Loucy (cell line): Measurements from ENCODE around the gene IGSF21.

ENCODE experiments used
- EZH2phosphoT487 ChIP-seq: fragments of 200-600 bp; IDR thresholded peaks from 2 replicates; pipeline ENCODE4 v1.6.1; 2018; ENCODE audit warnings: antibody characterized with exemption, mild to moderate bottlenecking, moderate library complexity, borderline replicate concordance
- TF ChIP-seq, protein P1 (sequence below): fragments of 200-600 bp; sonication (generic); conservative IDR thresholded peaks from 2 replicates; pipeline ENCODE4 v1.5.1; 2014; ENCODE audit warnings: mild to moderate bottlenecking, antibody characterized with exemption, low read length

DNA sequence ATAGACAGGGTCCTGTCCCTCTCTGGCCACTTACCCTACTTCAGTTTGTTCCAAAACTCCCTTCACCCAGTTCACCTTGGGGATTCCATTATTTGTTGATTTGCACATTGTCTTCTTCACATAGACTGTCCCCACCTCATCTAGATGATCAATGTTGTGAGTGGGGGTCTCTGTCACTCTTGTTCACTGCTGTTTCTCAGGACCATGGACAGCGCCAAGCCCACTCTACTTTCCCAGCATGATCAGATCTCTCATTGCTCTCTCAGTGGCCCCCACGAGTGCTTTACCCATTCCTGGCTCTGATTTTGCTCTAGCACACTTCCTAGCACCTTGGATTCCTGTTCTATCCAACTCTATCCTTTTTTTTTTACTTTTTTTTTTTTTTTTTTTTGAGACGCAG lies 45.4 kb upstream of the IGSF21 start:
- TF ChIP-seq, protein P1, sequence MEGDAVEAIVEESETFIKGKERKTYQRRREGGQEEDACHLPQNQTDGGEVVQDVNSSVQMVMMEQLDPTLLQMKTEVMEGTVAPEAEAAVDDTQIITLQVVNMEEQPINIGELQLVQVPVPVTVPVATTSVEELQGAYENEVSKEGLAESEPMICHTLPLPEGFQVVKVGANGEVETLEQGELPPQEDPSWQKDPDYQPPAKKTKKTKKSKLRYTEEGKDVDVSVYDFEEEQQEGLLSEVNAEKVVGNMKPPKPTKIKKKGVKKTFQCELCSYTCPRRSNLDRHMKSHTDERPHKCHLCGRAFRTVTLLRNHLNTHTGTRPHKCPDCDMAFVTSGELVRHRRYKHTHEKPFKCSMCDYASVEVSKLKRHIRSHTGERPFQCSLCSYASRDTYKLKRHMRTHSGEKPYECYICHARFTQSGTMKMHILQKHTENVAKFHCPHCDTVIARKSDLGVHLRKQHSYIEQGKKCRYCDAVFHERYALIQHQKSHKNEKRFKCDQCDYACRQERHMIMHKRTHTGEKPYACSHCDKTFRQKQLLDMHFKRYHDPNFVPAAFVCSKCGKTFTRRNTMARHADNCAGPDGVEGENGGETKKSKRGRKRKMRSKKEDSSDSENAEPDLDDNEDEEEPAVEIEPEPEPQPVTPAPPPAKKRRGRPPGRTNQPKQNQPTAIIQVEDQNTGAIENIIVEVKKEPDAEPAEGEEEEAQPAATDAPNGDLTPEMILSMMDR = no peak
- no peak for TF ChIP-seq EZH2phosphoT487
